WTC11 (cell line): ENCODE measurements around the gene WDPCP. TPM values are rescaled to one million over a fixed set of nuclear protein-coding genes. Genes with fewer than 3 reads are reported as not detected.

Experiments
- ATAC-seq: fragments of 200-7000 bp; cut with Tn5 transposase; 2 replicates; pipeline ENCODE4 v1.10.0; 2021; ENCODE audit warnings: mild to moderate bottlenecking, moderate library complexity
- CTCF ChIA-PET: fragments of 300-600 bp; sonication (Branson Sonifier 250); formaldehyde crosslinking; loops from one replicate; lab custom pipeline; 2021; ENCODE audit warnings: antibody characterized with exemption; lab: Charles Lee
- POLR2A ChIA-PET: fragments of 350-600 bp; sonication (Branson Sonifier 250); formaldehyde crosslinking; loops from one replicate; lab custom pipeline; 2021; ENCODE audit warnings: antibody characterized with exemption; lab: Charles Lee
- DNase-seq: peaks from one replicate; pipeline ENCODE4 v3.0.0; 2021; ENCODE audit warnings: low spot score
- H3K27ac Mint-ChIP-seq: 2 replicates; pipeline ENCODE4 v1.8.0; 2021; ENCODE audit warnings: mixed read lengths
- H3K27me3 Mint-ChIP-seq: 2 replicates; pipeline ENCODE4 v1.8.0; 2021; ENCODE audit warnings: low read depth, mild to moderate bottlenecking, moderate library complexity, mixed read lengths
- H3K36me3 Mint-ChIP-seq: 2 replicates; pipeline ENCODE4 v1.8.0; 2021; ENCODE audit warnings: mixed read lengths
- H3K4me1 Mint-ChIP-seq: 2 replicates; pipeline ENCODE4 v1.8.0; 2022; ENCODE audit warnings: mixed read lengths
- H3K4me3 Mint-ChIP-seq: 2 replicates; pipeline ENCODE4 v1.8.0; 2021; ENCODE audit warnings: mild to moderate bottlenecking, moderate library complexity, mixed read lengths
- H3K9me3 Mint-ChIP-seq: 2 replicates; pipeline ENCODE4 v1.8.0; 2021; ENCODE audit warnings: mixed read lengths
- ELF4 ChIP-seq: sonication (generic); formaldehyde crosslinking; IDR thresholded peaks from 2 replicates; pipeline ENCODE4 v1.8.1; 2022; ENCODE audit warnings: low read depth, mild to moderate bottlenecking, moderate library complexity, missing genetic modification reagents
- EMX1 ChIP-seq: fragments of 250-450 bp; sonication (Bioruptor Pico); IDR thresholded peaks from 2 replicates; pipeline ENCODE4 v1.8.0; 2021; ENCODE audit warnings: mild to moderate bottlenecking
- ESRRA ChIP-seq: sonication (generic); formaldehyde crosslinking; IDR thresholded peaks from 2 replicates; pipeline ENCODE4 v1.8.1; 2022; ENCODE audit warnings: mild to moderate bottlenecking, missing genetic modification reagents, borderline replicate concordance
- ETV6 ChIP-seq: sonication (generic); formaldehyde crosslinking; IDR thresholded peaks from 2 replicates; pipeline ENCODE4 v1.8.1; 2022; ENCODE audit warnings: mild to moderate bottlenecking, missing genetic modification reagents
- FOXP1 ChIP-seq: sonication (generic); formaldehyde crosslinking; IDR thresholded peaks from 2 replicates; pipeline ENCODE4 v1.8.0; 2022; ENCODE audit warnings: missing genetic modification reagents, mild to moderate bottlenecking, moderate library complexity, borderline replicate concordance
- GABPB1 ChIP-seq: sonication (generic); formaldehyde crosslinking; IDR thresholded peaks from 2 replicates; pipeline ENCODE4 v1.8.1; 2023; ENCODE audit warnings: mild to moderate bottlenecking, missing genetic modification reagents
- HMGA2 ChIP-seq: fragments of 250-450 bp; sonication (Bioruptor Pico); IDR thresholded peaks from 2 replicates; pipeline ENCODE4 v1.4.0; 2021; ENCODE audit warnings: mild to moderate bottlenecking, moderate library complexity
- IRF1 ChIP-seq: sonication (generic); formaldehyde crosslinking; IDR thresholded peaks from 2 replicates; pipeline ENCODE4 v1.8.0; 2023; ENCODE audit warnings: missing genetic modification reagents
- JAZF1 ChIP-seq: fragments of 250-450 bp; sonication (Bioruptor Pico); IDR thresholded peaks from 2 replicates; pipeline ENCODE4 v1.9.0; 2021; ENCODE audit warnings: moderate library complexity, mild to moderate bottlenecking, inconsistent platforms
- MLX ChIP-seq: sonication (generic); formaldehyde crosslinking; IDR thresholded peaks from 2 replicates; pipeline ENCODE4 v1.8.1; 2023; ENCODE audit warnings: mild to moderate bottlenecking, missing genetic modification reagents, moderate library complexity
- MYBL2 ChIP-seq: sonication (generic); formaldehyde crosslinking; IDR thresholded peaks from 2 replicates; pipeline ENCODE4 v1.8.1; 2023; ENCODE audit warnings: mild to moderate bottlenecking, moderate library complexity, missing genetic modification reagents
- NFE2L1 ChIP-seq: sonication (generic); formaldehyde crosslinking; IDR thresholded peaks from 2 replicates; pipeline ENCODE4 v1.8.1; 2023; ENCODE audit warnings: missing genetic modification reagents
- NFYB ChIP-seq: sonication (generic); formaldehyde crosslinking; conservative IDR thresholded peaks from 2 replicates; pipeline ENCODE4 v1.8.0; 2022; ENCODE audit warnings: low read depth, missing genetic modification reagents
- NR1H2 ChIP-seq: sonication (generic); formaldehyde crosslinking; IDR thresholded peaks from 2 replicates; pipeline ENCODE4 v1.9.0; 2021; ENCODE audit warnings: mild to moderate bottlenecking, moderate library complexity, missing genetic modification reagents
- PREB ChIP-seq: sonication (generic); formaldehyde crosslinking; IDR thresholded peaks from 2 replicates; pipeline ENCODE4 v1.8.1; 2022; ENCODE audit warnings: mild to moderate bottlenecking, missing genetic modification reagents, moderate library complexity, borderline replicate concordance
- RELA ChIP-seq: sonication (generic); formaldehyde crosslinking; IDR thresholded peaks from 2 replicates; pipeline ENCODE4 v1.8.1; 2022; ENCODE audit warnings: missing genetic modification reagents, mild to moderate bottlenecking, borderline replicate concordance
- SMAD3 ChIP-seq: sonication (generic); formaldehyde crosslinking; IDR thresholded peaks from 2 replicates; pipeline ENCODE4 v1.8.0; 2022; ENCODE audit warnings: missing genetic modification reagents, mild to moderate bottlenecking, borderline replicate concordance
- SMAD4 ChIP-seq: sonication (generic); formaldehyde crosslinking; IDR thresholded peaks from 2 replicates; pipeline ENCODE4 v1.8.0; 2022; ENCODE audit warnings: mild to moderate bottlenecking, missing genetic modification reagents
- STAT6 ChIP-seq: sonication (generic); formaldehyde crosslinking; conservative IDR thresholded peaks from 2 replicates; pipeline ENCODE4 v1.8.1; 2023; ENCODE audit warnings: mild to moderate bottlenecking, low read depth, missing genetic modification reagents, moderate library complexity
- TP53 ChIP-seq: sonication (generic); formaldehyde crosslinking; IDR thresholded peaks from 2 replicates; pipeline ENCODE4 v1.8.1; 2023; ENCODE audit warnings: mild to moderate bottlenecking, missing genetic modification reagents
- USF1 ChIP-seq: sonication (generic); formaldehyde crosslinking; IDR thresholded peaks from 2 replicates; pipeline ENCODE4 v1.8.0; 2022; ENCODE audit warnings: mild to moderate bottlenecking, missing genetic modification reagents
- ZNF317 ChIP-seq: sonication (generic); formaldehyde crosslinking; IDR thresholded peaks from 2 replicates; pipeline ENCODE4 v1.8.1; 2023; ENCODE audit warnings: low read depth, mild to moderate bottlenecking, moderate library complexity, missing genetic modification reagents, borderline replicate concordance
- ZNF532 ChIP-seq: fragments of 250-450 bp; sonication (Bioruptor Pico); IDR thresholded peaks from 2 replicates; pipeline ENCODE4 v1.9.0; 2021; ENCODE audit warnings: mild to moderate bottlenecking, borderline replicate concordance
- ZSCAN18 ChIP-seq: fragments of 250-450 bp; sonication (Bioruptor Pico); IDR thresholded peaks from 2 replicates; pipeline ENCODE4 v2.1.2; 2022; ENCODE audit warnings: mild to moderate bottlenecking, moderate library complexity
- total RNA-seq: library from RNA; stranded (reverse); gene quantifications from 3 replicates; pipeline ENCODE4 v1.2.3, GENCODE V29; 2021

Gene WDPCP
- total RNA-seq, 1 experiment from 2014 or later = 10.9 TPM

- Mint-ChIP-seq H3K4me3 (no peak overlapping the region), H3K36me3 (peaks cover 71% of the 10 kb centered on the region), H3K27ac (no peak overlapping the region), H3K27me3 (no peaks in the 10 kb centered on the region), H3K9me3 (no peaks in the 10 kb centered on the region), H3K4me1 (no peaks in the 10 kb centered on the region)
- DNase-seq (no peak), ATAC-seq (no peak)
- TF ChIP-seq IRF1 (CRISPR knock-in tag) (no peak), EMX1 (CRISPR knock-in tag) (no peak), NR1H2 (no peak), STAT6 (no peak), GABPB1 (no peak), FOXP1 (CRISPR knock-in tag) (no peak), JAZF1 (CRISPR knock-in tag) (no peak), ZNF317 (CRISPR knock-in tag) (no peak), RELA (CRISPR knock-in tag) (no peak), ETV6 (no peak), MYBL2 (CRISPR knock-in tag) (no peak), ESRRA (CRISPR knock-in tag) (no peak), NFE2L1 (CRISPR knock-in tag) (no peak), USF1 (CRISPR knock-in tag) (no peak), HMGA2 (CRISPR knock-in tag) (no peak), ELF4 (no peak)
- ChIA-PET POLR2A (no interaction called here), CTCF (interaction anchor here (0.5 kb wide), 1 partner anchor 14 kb away, joined by 4 read pairs; no protein-coding TSS in a partner anchor)
Observed at GRCh38 chr2:63604666-63605065, 16.4 kb upstream of the WDPCP start.

- H3K27me3 Mint-ChIP-seq = no peaks in the 10 kb centered on the region
- ATAC-seq (no peak), DNase-seq (no peak)
- no peaks in the 10 kb centered on the region for H3K4me1 Mint-ChIP-seq
- TF ChIP-seq HMGA2 (CRISPR knock-in tag) (no peak), SMAD4 (CRISPR knock-in tag) (no peak), ZNF317 (CRISPR knock-in tag) (no peak), ZSCAN18 (CRISPR knock-in tag) (no peak), NFYB (CRISPR knock-in tag) (no peak), ZNF532 (CRISPR knock-in tag) (no peak), SMAD3 (no peak), MLX (CRISPR knock-in tag) (no peak), TP53 (CRISPR knock-in tag) (no peak), PREB (CRISPR knock-in tag) (no peak)
- no peaks in the 10 kb centered on the region for H3K9me3 Mint-ChIP-seq
- peaks cover 79% of the 10 kb centered on the region for H3K36me3 Mint-ChIP-seq
- ChIA-PET CTCF (interaction anchor here (0.9 kb wide), 1 partner anchor 260 kb away, joined by 3 read pairs; no protein-coding TSS in a partner anchor), POLR2A (interaction anchor here (1.1 kb wide), 1 partner anchor 17 kb away, joined by 3 read pairs; no protein-coding TSS in a partner anchor)
- H3K27ac Mint-ChIP-seq = peak overlapping the region; percentile 26; the same call in 1 of the 2 replicates
- H3K4me3 Mint-ChIP-seq = no peak overlapping the region
Observed at GRCh38 chr2:63600881-63601460, 12.7 kb upstream of the WDPCP start.
